WTC11 (cell line): ENCODE measurements around the gene ACO2.

Experiments used
- TEAD1 ChIP-seq: sonication (generic); formaldehyde crosslinking; IDR thresholded peaks from 2 replicates; pipeline ENCODE4 v1.8.0; 2022; ENCODE audit warnings: mild to moderate bottlenecking, missing genetic modification reagents
- TF ChIP-seq, protein P1 (sequence below): fragments of 200-600 bp; IDR thresholded peaks from 2 replicates; pipeline ENCODE4 v1.8.0; 2022; ENCODE audit warnings: antibody characterized with exemption
- TF ChIP-seq, protein P2 (sequence below): sonication (generic); formaldehyde crosslinking; IDR thresholded peaks from 2 replicates; pipeline ENCODE4 v1.8.0; 2022; ENCODE audit warnings: mild to moderate bottlenecking, missing genetic modification reagents

DNA sequence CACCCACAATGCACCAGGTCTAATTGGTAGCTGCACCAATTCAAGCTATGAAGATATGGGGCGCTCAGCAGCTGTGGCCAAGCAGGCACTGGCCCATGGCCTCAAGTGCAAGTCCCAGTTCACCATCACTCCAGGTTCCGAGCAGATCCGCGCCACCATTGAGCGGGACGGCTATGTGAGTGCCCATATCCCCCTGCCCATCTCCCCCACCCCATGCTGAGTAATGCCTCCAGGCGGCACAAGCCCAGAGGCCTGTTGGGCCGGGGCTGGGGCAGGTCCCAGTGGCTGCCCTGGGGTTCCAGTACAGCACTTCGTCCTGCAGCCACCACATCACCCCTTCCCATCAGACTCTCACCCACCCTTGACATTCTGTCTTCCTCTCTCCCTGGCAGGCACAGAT is 53.9 kb downstream of the ACO2 start:
- TF ChIP-seq, protein P1, sequence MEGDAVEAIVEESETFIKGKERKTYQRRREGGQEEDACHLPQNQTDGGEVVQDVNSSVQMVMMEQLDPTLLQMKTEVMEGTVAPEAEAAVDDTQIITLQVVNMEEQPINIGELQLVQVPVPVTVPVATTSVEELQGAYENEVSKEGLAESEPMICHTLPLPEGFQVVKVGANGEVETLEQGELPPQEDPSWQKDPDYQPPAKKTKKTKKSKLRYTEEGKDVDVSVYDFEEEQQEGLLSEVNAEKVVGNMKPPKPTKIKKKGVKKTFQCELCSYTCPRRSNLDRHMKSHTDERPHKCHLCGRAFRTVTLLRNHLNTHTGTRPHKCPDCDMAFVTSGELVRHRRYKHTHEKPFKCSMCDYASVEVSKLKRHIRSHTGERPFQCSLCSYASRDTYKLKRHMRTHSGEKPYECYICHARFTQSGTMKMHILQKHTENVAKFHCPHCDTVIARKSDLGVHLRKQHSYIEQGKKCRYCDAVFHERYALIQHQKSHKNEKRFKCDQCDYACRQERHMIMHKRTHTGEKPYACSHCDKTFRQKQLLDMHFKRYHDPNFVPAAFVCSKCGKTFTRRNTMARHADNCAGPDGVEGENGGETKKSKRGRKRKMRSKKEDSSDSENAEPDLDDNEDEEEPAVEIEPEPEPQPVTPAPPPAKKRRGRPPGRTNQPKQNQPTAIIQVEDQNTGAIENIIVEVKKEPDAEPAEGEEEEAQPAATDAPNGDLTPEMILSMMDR, result no peak
- TF ChIP-seq TEAD1 (CRISPR knock-in tag), result no peak
- TF ChIP-seq, protein P2, sequence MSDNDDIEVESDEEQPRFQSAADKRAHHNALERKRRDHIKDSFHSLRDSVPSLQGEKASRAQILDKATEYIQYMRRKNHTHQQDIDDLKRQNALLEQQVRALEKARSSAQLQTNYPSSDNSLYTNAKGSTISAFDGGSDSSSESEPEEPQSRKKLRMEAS (CRISPR knock-in tag), result no peak
